Peyer's patch (tissue), 4 donors: ENCODE measurements around the gene HAGHL.

ENCODE experiments used
- POLR2A ChIP-seq, 2 donors: fragments of 450-650 bp; IDR thresholded peaks; one replicate each; pipeline ENCODE4 v1.5.1; 2017; ENCODE audit warnings: antibody characterized with exemption in 2 of 2, mild to moderate bottlenecking in 2 of 2, moderate library complexity in 2 of 2
- TF ChIP-seq, protein P1 (sequence below), 6 experiments: fragments of 450-650 bp in 4 of 6; fragments of 200-600 bp in 2 of 6; sonication (generic) in 1 of 6; IDR thresholded peaks; one replicate each; pipeline ENCODE4 v1.5.1; 2017 to 2019; ENCODE audit warnings: antibody characterized with exemption in 6 of 6, mild to moderate bottlenecking in 3 of 6, moderate library complexity in 1 of 6

DNA sequence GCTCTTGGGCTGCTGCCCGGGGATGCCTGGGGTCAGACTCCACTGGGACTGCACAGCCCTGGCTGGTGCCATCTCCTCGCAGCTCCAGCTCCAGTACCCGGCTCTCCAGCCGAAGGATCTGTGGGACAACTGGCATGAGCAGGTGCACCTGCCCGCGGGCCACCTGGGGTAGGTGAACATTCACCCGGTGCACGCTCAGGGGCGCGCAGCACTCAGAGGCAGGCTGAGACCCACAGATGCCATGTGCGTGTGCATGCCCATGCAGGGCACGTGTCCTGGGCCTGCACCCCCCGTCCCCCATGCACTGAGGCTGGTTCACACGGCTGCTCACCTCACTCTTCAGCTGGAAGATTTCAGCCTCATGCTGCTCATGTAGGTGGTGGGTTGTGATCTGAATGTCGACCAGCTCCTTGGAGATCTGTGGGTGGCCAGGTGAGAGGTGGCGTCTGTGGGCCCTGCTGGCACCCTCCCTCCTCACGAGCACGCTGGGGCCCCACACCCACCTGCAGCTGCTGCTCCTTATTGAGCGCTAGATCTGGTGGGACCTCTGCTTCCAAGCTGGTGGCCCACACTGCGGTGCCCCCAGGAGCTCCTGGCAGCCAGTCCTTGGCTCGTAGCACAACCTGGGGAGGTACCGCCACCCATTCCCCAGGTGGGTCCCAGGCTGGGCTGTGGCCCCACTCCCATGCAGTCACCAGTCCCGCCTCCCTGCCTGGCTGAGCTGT is 1.3 kb upstream of the HAGHL start:
- no peak for TF ChIP-seq POLR2A (IDR thresholded peaks at IDR 0.05)
- TF ChIP-seq, protein P1, sequence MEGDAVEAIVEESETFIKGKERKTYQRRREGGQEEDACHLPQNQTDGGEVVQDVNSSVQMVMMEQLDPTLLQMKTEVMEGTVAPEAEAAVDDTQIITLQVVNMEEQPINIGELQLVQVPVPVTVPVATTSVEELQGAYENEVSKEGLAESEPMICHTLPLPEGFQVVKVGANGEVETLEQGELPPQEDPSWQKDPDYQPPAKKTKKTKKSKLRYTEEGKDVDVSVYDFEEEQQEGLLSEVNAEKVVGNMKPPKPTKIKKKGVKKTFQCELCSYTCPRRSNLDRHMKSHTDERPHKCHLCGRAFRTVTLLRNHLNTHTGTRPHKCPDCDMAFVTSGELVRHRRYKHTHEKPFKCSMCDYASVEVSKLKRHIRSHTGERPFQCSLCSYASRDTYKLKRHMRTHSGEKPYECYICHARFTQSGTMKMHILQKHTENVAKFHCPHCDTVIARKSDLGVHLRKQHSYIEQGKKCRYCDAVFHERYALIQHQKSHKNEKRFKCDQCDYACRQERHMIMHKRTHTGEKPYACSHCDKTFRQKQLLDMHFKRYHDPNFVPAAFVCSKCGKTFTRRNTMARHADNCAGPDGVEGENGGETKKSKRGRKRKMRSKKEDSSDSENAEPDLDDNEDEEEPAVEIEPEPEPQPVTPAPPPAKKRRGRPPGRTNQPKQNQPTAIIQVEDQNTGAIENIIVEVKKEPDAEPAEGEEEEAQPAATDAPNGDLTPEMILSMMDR (IDR thresholded peaks at IDR 0.05): no peak
